MM.1S (cell line): ENCODE measurements around the gene AAK1.

Experiments used
- CTCF ChIP-seq: fragments of 300-600 bp; sonication (generic); IDR thresholded peaks from 2 replicates; pipeline ENCODE4 v1.5.1; 2016; ENCODE audit warnings: antibody characterized with exemption, low read length, mixed read lengths
- EZH2 ChIP-seq: fragments of 300-600 bp; sonication (generic); optimal IDR thresholded peaks from 2 replicates; pipeline ENCODE3; 2017; ENCODE audit warnings: low read depth, mild to moderate bottlenecking, antibody characterized with exemption, low read length, mixed read lengths
- EZH2phosphoT487 ChIP-seq: fragments of 300-600 bp; sonication (generic); IDR thresholded peaks from 2 replicates; pipeline ENCODE4 v1.6.1; 2018; ENCODE audit warnings: antibody characterized with exemption, low read length

DNA sequence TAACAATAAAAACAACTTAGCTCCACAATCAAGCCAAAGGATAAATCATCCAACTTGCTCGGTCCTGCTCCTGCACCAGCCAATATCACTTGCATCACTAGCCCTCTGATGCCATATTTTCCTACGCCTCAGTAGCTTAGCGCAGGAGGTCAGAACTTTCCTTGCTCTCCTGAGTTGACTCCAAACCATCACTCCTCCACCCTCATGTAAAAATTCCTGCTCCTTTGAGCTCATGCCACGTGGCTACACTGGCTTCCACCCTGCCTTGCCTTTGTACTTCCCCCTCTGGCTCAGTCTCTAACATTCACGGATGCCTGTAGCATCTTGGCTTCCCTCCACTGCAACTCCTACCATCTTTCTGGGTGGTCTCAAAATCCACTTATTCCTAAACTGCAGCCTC, 25.2 kb downstream of the AAK1 start:
- TF ChIP-seq EZH2phosphoT487 (no peak), CTCF (no peak), EZH2 (no peak)
